ENCODE measurements around the gene ARFGEF3.

ARFGEF3 gene

GRCh38 chr6:138293428-138294395 is 132.0 kb downstream of the ARFGEF3 start:
- Histone ChIP-seq H3K4me1 (ENCODE audit: control extremely low read depth in 1 of 4, control insufficient read depth in 4 of 4, insufficient read depth in 4 of 4, low read length in 3 of 4) (no peaks in the 10 kb centered on the region), H3K9me3 (ENCODE audit: control extremely low read depth in 1 of 5, control insufficient read depth in 4 of 5, insufficient read depth in 2 of 5, low read depth in 1 of 5, low read length in 4 of 5) (no peaks in the 10 kb centered on the region), H3K27me3 (replicated peaks in 2 of 5; ENCODE audit: control insufficient read depth in 4 of 5, insufficient read depth in 5 of 5, low read length in 4 of 5) (peaks cover 0 to 2% (median 0%) of the 10 kb centered on the region in 5 experiments), H3K4me3 (ENCODE audit: control insufficient read depth in 1 of 7, extremely low read depth in 1 of 7, insufficient read depth in 4 of 7, low read depth in 2 of 7, low read length in 6 of 7) (no peak overlapping the region), H3K27ac (ENCODE audit: insufficient read depth in 1 of 2, low read depth in 1 of 2, low read length in 2 of 2, poor library complexity in 1 of 2, severe bottlenecking in 2 of 2) (no peak overlapping the region), H3K36me3 (ENCODE audit: control insufficient read depth in 4 of 4, insufficient read depth in 4 of 4, low read length in 3 of 4) (no peaks in the 10 kb centered on the region)
- 83% methylated on average over 4 of the region's 7 CpGs for WGBS (ENCODE audit: insufficient coverage)
- CTCF ChIA-PET = interaction anchor here (1.2 to 1.6 kb wide), 2 partner anchors 9 to 67 kb away, joined by 3 to 5 read pairs; no protein-coding TSS in a partner anchor
- DNase-seq = no peak
- POLR2A ChIA-PET = no interaction called here

DNA sequence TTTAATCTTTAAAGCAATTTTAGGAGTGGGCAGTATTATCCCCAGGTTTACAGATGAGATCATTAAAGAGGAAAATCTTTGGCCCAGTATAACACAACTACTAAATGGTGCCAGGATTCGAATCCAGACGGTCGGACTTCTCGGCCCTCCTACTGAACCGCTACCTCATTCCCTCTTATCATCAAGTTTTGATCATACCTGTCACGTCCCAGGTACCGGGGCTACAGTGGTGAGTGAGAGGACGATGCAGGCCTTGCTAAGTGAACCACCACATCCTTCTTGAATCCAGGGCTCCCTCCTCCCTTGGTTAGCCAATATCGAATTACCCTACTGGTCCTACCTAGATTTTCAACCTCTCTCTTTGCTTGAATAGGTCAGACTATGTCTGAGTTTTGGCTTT is 134.6 kb downstream of the ARFGEF3 start:
- ChIA-PET CTCF (interaction anchor here (1.4 kb wide), 1 partner anchor 12 kb away, joined by 4 read pairs; no protein-coding TSS in a partner anchor), POLR2A (no interaction called here)
- Histone ChIP-seq H3K27ac (ENCODE audit: insufficient read depth in 1 of 2, low read depth in 1 of 2, low read length in 2 of 2, poor library complexity in 1 of 2, severe bottlenecking in 2 of 2) (no peak overlapping the region), H3K36me3 (ENCODE audit: control insufficient read depth in 4 of 4, insufficient read depth in 4 of 4, low read length in 3 of 4) (no peaks in the 10 kb centered on the region), H3K4me3 (ENCODE audit: control insufficient read depth in 1 of 7, extremely low read depth in 1 of 7, insufficient read depth in 4 of 7, low read depth in 2 of 7, low read length in 6 of 7) (no peak overlapping the region), H3K27me3 (replicated peaks in 2 of 5; ENCODE audit: control insufficient read depth in 4 of 5, insufficient read depth in 5 of 5, low read length in 4 of 5) (peaks cover 0 to 2% (median 0%) of the 10 kb centered on the region in 5 experiments), H3K9me3 (ENCODE audit: control extremely low read depth in 1 of 5, control insufficient read depth in 4 of 5, insufficient read depth in 2 of 5, low read depth in 1 of 5, low read length in 4 of 5) (no peaks in the 10 kb centered on the region), H3K4me1 (ENCODE audit: control extremely low read depth in 1 of 4, control insufficient read depth in 4 of 4, insufficient read depth in 4 of 4, low read length in 3 of 4) (no peaks in the 10 kb centered on the region)
- 100% methylated on average over 8 of the region's 9 CpGs for WGBS (ENCODE audit: insufficient coverage)
- no peak for DNase-seq

DNA sequence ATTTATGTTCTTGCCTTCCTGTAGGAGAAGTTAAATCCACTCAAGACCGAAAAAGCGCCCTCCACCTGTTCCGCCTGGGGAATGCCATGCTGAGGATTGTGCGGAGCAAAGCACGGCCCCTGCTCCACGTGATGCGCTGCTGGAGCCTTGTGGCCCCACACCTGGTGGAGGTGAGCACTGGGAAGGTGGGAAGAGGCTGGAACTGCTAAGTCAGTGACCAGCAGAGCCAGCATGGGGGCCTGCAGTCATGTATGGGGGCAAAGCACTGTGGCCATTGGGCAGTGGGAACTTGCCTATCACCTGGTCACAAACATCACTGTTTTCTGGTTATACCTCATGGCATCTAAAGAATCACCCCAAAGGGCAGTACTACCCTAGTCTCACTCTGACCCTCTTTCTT is 135.0 kb downstream of the ARFGEF3 start:
- 98% methylated on average over 7 of the region's 7 CpGs for WGBS (ENCODE audit: insufficient coverage)
- ChIA-PET POLR2A (no interaction called here), CTCF (interaction anchor here (1.4 to 2.0 kb wide), 2 partner anchors 9 to 12 kb away, joined by 4 to 6 read pairs; no protein-coding TSS in a partner anchor)
- no peaks in the 10 kb centered on the region for H3K4me1 ChIP-seq (ENCODE audit: control extremely low read depth in 1 of 4, control insufficient read depth in 4 of 4, insufficient read depth in 4 of 4, low read length in 3 of 4)
- H3K27me3 ChIP-seq (replicated peaks in 2 of 5; ENCODE audit: control insufficient read depth in 4 of 5, insufficient read depth in 5 of 5, low read length in 4 of 5) = peaks cover 0 to 2% (median 0%) of the 10 kb centered on the region in 5 experiments
- H3K36me3 ChIP-seq (ENCODE audit: control insufficient read depth in 4 of 4, insufficient read depth in 4 of 4, low read length in 3 of 4) = no peaks in the 10 kb centered on the region
- no peak overlapping the region for H3K27ac ChIP-seq (ENCODE audit: insufficient read depth in 1 of 2, low read depth in 1 of 2, low read length in 2 of 2, poor library complexity in 1 of 2, severe bottlenecking in 2 of 2)
- H3K9me3 ChIP-seq (ENCODE audit: control extremely low read depth in 1 of 5, control insufficient read depth in 4 of 5, insufficient read depth in 2 of 5, low read depth in 1 of 5, low read length in 4 of 5) = no peaks in the 10 kb centered on the region
- H3K4me3 ChIP-seq (ENCODE audit: control insufficient read depth in 1 of 7, extremely low read depth in 1 of 7, insufficient read depth in 4 of 7, low read depth in 2 of 7, low read length in 6 of 7) = no peak overlapping the region
- DNase-seq = no peak

DNA sequence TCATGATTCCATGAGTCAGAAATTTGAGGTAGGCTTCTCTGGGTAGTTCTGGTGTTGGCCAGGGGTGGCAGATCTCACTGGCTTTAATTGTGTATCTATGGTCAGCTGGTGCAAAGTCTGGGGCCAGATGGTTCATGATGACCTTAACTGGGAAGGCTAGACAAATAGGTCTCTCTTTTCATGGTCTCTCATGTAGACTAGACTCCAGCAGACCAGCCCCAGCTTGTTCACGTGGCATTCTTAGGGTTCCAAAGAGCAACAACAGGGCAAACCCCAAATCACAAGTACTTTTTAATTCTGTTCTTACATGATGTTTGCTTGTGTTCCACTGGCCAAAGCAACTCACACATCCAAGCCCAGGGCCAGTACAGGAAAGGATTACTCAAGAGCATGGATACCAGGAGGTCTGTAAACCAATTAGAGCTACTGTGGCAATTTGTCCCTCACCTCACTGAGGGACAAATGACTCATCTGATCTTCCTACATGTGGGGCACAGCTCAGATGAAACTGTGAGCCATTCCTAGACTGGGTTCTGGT is 136.1 kb downstream of the ARFGEF3 start:
- POLR2A ChIA-PET = no interaction called here
- Histone ChIP-seq H3K9me3 (ENCODE audit: control extremely low read depth in 1 of 5, control insufficient read depth in 4 of 5, insufficient read depth in 2 of 5, low read depth in 1 of 5, low read length in 4 of 5) (no peaks in the 10 kb centered on the region), H3K27ac (ENCODE audit: insufficient read depth in 1 of 2, low read depth in 1 of 2, low read length in 2 of 2, poor library complexity in 1 of 2, severe bottlenecking in 2 of 2) (no peak overlapping the region), H3K36me3 (ENCODE audit: control insufficient read depth in 4 of 4, insufficient read depth in 4 of 4, low read length in 3 of 4) (no peaks in the 10 kb centered on the region), H3K4me3 (ENCODE audit: control insufficient read depth in 1 of 7, extremely low read depth in 1 of 7, insufficient read depth in 4 of 7, low read depth in 2 of 7, low read length in 6 of 7) (no peak overlapping the region), H3K27me3 (replicated peaks in 2 of 5; ENCODE audit: control insufficient read depth in 4 of 5, insufficient read depth in 5 of 5, low read length in 4 of 5) (no peaks in the 10 kb centered on the region), H3K4me1 (ENCODE audit: control extremely low read depth in 1 of 4, control insufficient read depth in 4 of 4, insufficient read depth in 4 of 4, low read length in 3 of 4) (no peaks in the 10 kb centered on the region)
- WGBS (ENCODE audit: insufficient coverage) = no CpG with 5 or more reads among the region's 1 CpG
- CTCF ChIA-PET = interaction anchor here (1.4 to 2.0 kb wide), 3 partner anchors 10 to 16 kb away, joined by 3 to 6 read pairs (median 4); no protein-coding TSS in a partner anchor
- no peak for DNase-seq

- POLR2A ChIA-PET = no interaction called here
- Histone ChIP-seq H3K27me3 (replicated peaks in 2 of 5; ENCODE audit: control insufficient read depth in 4 of 5, insufficient read depth in 5 of 5, low read length in 4 of 5) (no peaks in the 10 kb centered on the region), H3K27ac (ENCODE audit: insufficient read depth in 1 of 2, low read depth in 1 of 2, low read length in 2 of 2, poor library complexity in 1 of 2, severe bottlenecking in 2 of 2) (no peak overlapping the region), H3K4me3 (ENCODE audit: control insufficient read depth in 1 of 7, extremely low read depth in 1 of 7, insufficient read depth in 4 of 7, low read depth in 2 of 7, low read length in 6 of 7) (no peak overlapping the region), H3K36me3 (ENCODE audit: control insufficient read depth in 4 of 4, insufficient read depth in 4 of 4, low read length in 3 of 4) (no peaks in the 10 kb centered on the region), H3K9me3 (ENCODE audit: control extremely low read depth in 1 of 5, control insufficient read depth in 4 of 5, insufficient read depth in 2 of 5, low read depth in 1 of 5, low read length in 4 of 5) (no peaks in the 10 kb centered on the region), H3K4me1 (ENCODE audit: control extremely low read depth in 1 of 4, control insufficient read depth in 4 of 4, insufficient read depth in 4 of 4, low read length in 3 of 4) (no peaks in the 10 kb centered on the region)
- 100% methylated on average over 3 of the region's 4 CpGs for WGBS (ENCODE audit: insufficient coverage)
- CTCF ChIA-PET = no interaction called here
- DNase-seq = no peak
Observed at GRCh38 chr6:138300469-138300868, 138.7 kb downstream of the ARFGEF3 start.

- ChIA-PET POLR2A (interaction anchor here (0.6 kb wide), 1 partner anchor 47 kb away, joined by 4 read pairs; no protein-coding TSS in a partner anchor), CTCF (interaction anchor here (0.7 to 1.7 kb wide), 2 partner anchors 9 to 13 kb away, joined by 3 to 5 read pairs; no protein-coding TSS in a partner anchor)
- H3K9me3 ChIP-seq (ENCODE audit: control extremely low read depth in 1 of 5, control insufficient read depth in 4 of 5, insufficient read depth in 2 of 5, low read depth in 1 of 5, low read length in 4 of 5) = no peaks in the 10 kb centered on the region
- H3K36me3 ChIP-seq (ENCODE audit: control insufficient read depth in 4 of 4, insufficient read depth in 4 of 4, low read length in 3 of 4) = no peaks in the 10 kb centered on the region
- no peaks in the 10 kb centered on the region for H3K27me3 ChIP-seq (replicated peaks in 2 of 5; ENCODE audit: control insufficient read depth in 4 of 5, insufficient read depth in 5 of 5, low read length in 4 of 5)
- 100% methylated on average over 1 of the region's 2 CpGs for WGBS (ENCODE audit: insufficient coverage)
- no peak overlapping the region for H3K27ac ChIP-seq (ENCODE audit: insufficient read depth in 1 of 2, low read depth in 1 of 2, low read length in 2 of 2, poor library complexity in 1 of 2, severe bottlenecking in 2 of 2)
- DNase-seq = no peak
- no peak overlapping the region for H3K4me3 ChIP-seq (ENCODE audit: control insufficient read depth in 1 of 7, extremely low read depth in 1 of 7, insufficient read depth in 4 of 7, low read depth in 2 of 7, low read length in 6 of 7)
- H3K4me1 ChIP-seq (ENCODE audit: control extremely low read depth in 1 of 4, control insufficient read depth in 4 of 4, insufficient read depth in 4 of 4, low read length in 3 of 4) = no peaks in the 10 kb centered on the region
Observed at GRCh38 chr6:138302554-138302953, 140.8 kb downstream of the ARFGEF3 start.

DNA sequence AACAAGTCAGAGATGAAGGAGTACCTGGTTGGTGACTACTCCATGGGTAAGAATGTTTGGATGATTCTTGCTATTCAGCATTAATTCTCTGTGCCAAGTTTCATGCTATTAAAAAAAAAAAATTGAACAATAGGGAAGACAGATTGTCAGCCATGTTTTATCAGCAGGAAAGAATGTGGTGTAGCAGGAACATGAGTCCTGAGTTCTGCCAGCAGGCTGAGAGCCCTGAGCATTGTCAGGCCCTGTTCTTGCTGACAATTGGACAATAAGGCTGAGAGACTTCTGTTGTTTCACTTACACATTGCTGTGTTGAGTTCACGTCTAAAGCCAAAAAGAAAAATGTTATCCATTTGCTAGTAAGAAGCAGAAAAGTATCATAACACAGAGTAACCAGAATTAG is 145.6 kb downstream of the ARFGEF3 start:
- 80% methylated on average over 1 of the region's 1 CpG for WGBS (ENCODE audit: insufficient coverage)
- H3K27me3 ChIP-seq (replicated peaks in 2 of 5; ENCODE audit: control insufficient read depth in 4 of 5, insufficient read depth in 5 of 5, low read length in 4 of 5) = no peaks in the 10 kb centered on the region
- H3K9me3 ChIP-seq (ENCODE audit: control extremely low read depth in 1 of 5, control insufficient read depth in 4 of 5, insufficient read depth in 2 of 5, low read depth in 1 of 5, low read length in 4 of 5) = no peaks in the 10 kb centered on the region
- ChIA-PET POLR2A (no interaction called here), CTCF (no interaction called here)
- no peaks in the 10 kb centered on the region for H3K4me1 ChIP-seq (ENCODE audit: control extremely low read depth in 1 of 4, control insufficient read depth in 4 of 4, insufficient read depth in 4 of 4, low read length in 3 of 4)
- DNase-seq = no peak
- no peak overlapping the region for H3K27ac ChIP-seq (ENCODE audit: insufficient read depth in 1 of 2, low read depth in 1 of 2, low read length in 2 of 2, poor library complexity in 1 of 2, severe bottlenecking in 2 of 2)
- H3K4me3 ChIP-seq (ENCODE audit: control insufficient read depth in 1 of 7, extremely low read depth in 1 of 7, insufficient read depth in 4 of 7, low read depth in 2 of 7, low read length in 6 of 7) = no peak overlapping the region
- no peaks in the 10 kb centered on the region for H3K36me3 ChIP-seq (ENCODE audit: control insufficient read depth in 4 of 4, insufficient read depth in 4 of 4, low read length in 3 of 4)

All from common myeloid progenitor, CD34-positive (primary cell).